Small intestine (tissue), 7 donors: Measurements from ENCODE around the gene CHAF1A. TPM values are rescaled to one million over a fixed set of nuclear protein-coding genes. Genes with fewer than 3 reads are reported as not detected.

Experiments used
- DNase-seq, 2 donors: peaks; one replicate each; pipeline versions ENCODE4 v3.0.0 to v3.0.0-alpha.2; 2013
- FAIRE-seq: peaks from 2 replicates; lab custom pipeline; 2012; peaks lifted over from hg19 to GRCh38; lab: Jason Lieb, UNC
- H3K27ac ChIP-seq, 3 donors: one replicate each; pipeline ENCODE4 v1.5.1; 2013; ENCODE audit warnings: low read length in 2 of 3, mild to moderate bottlenecking in 2 of 3, control low read depth in 1 of 3, inconsistent platforms in 1 of 3, low read depth in 1 of 3, moderate library complexity in 1 of 3
- H3K27me3 ChIP-seq, 3 donors: one replicate each; pipeline ENCODE4 v1.6.1; 2013; ENCODE audit warnings: low read length in 3 of 3, inconsistent platforms in 1 of 3; ENCODE audit not compliant: control insufficient read depth in 3 of 3, insufficient read depth in 3 of 3
- H3K36me3 ChIP-seq, 3 donors: one replicate each; pipeline ENCODE4 v1.6.1; 2013; ENCODE audit warnings: low read length in 3 of 3, inconsistent platforms in 1 of 3, low read depth in 1 of 3, mild to moderate bottlenecking in 1 of 3, moderate library complexity in 1 of 3; ENCODE audit not compliant: control insufficient read depth in 3 of 3, insufficient read depth in 2 of 3
- H3K4me1 ChIP-seq, 3 donors: one replicate each; pipeline ENCODE4 v1.6.1; 2013; ENCODE audit warnings: low read length in 2 of 3, inconsistent platforms in 1 of 3, low read depth in 1 of 3, mild to moderate bottlenecking in 1 of 3, moderate library complexity in 1 of 3; ENCODE audit not compliant: control insufficient read depth in 3 of 3, insufficient read depth in 2 of 3
- H3K4me3 ChIP-seq, 3 donors: one replicate each; pipeline ENCODE4 v1.5.1; 2013; ENCODE audit warnings: low read length in 3 of 3, control low read depth in 1 of 3, inconsistent platforms in 1 of 3, low read depth in 1 of 3, mild to moderate bottlenecking in 1 of 3, moderate library complexity in 1 of 3
- H3K9me3 ChIP-seq, 2 donors: one replicate each; pipeline ENCODE4 v1.6.1; 2013; ENCODE audit warnings: low read depth in 1 of 2, low read length in 1 of 2; ENCODE audit not compliant: control insufficient read depth in 2 of 2, insufficient read depth in 1 of 2
- WGBS, 3 donors: extraction: QIAGEN DNeasy Blood & Tissue Kit; methylation state at CpG; one replicate each; pipeline ENCODE4 v1.1.7; 2013; 5-methylcytosine and 5-hydroxymethylcytosine counted together
- polyA plus RNA-seq, 4 donors: library from polyadenylated mRNA; stranded (reverse) in 3 of 4; unstranded in 1 of 4; fragments of 200-250 nt in 3 of 4; fragments of 120-200 nt in 1 of 4; gene quantifications; one replicate each; pipeline versions ENCODE4 v1.2.1 to v1.2.3, GENCODE V29; 2013
- donor health status: healthy with polysubstance abuse.
- donor health status: control.
- donor health status: control.
- donor health status: Bipolar disorder and iron deficiency.
- donor health status: healthy.

CHAF1A gene
- polyA plus RNA-seq, 4 donors = 4.0 to 13.5 (median 9.4) TPM

DNA sequence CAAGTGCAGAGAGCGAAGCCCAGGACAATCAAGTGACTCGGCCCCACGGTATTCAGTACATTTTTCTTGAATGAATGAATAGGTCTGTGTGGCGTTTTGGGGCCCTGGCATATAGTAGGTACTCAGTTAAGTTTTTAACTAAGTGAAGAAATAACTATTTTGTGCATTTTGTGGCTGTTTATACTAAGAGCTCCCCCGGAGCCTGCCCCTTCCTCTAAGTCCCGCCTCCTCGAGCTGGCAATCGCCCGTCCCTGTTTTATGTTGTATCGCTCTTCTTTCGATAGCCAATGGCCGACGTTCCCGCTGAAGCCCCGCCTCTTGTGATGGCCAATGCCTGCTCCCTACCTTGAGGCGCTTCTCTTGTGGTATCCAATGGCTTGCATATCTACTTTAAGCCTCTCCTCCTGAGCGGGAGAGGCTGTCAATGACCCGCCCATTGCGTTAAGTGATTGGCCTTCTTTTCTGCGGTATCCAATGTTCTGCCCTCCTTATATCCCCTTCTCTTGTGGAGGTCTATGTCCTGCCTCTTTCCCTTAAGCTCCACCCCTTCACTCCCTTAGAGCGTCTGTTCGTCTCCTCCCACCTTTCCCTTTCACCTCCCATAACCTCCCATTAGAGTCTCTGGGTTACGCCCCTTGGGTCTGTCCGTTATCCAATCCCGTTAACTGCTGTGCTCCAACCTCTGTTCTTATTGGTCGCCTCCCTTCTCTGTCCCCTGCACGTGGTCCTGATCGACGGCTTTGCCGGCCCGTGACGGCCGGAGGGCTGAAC, 69.1 kb downstream of the CHAF1A start:
- WGBS, 3 donors = 0 to 1% (median 0%) methylated on average over 33 of the region's 33 CpGs
- Histone ChIP-seq H3K9me3 (no peaks in the 10 kb centered on the region), H3K4me3 (peak overlapping the region in 2 of 3 donors; percentile 55), H3K27me3 (no peaks in the 10 kb centered on the region), H3K27ac (peak overlapping the region; percentile 79 to 98 (median 79)), H3K4me1 (peaks cover 0 to 15% (median 6%) of the 10 kb centered on the region in 3 donors), H3K36me3 (peaks cover under 1 to 12% (median 4%) of the 10 kb centered on the region in 3 donors)
- FAIRE-seq (peak; percentile 99), DNase-seq (peak; percentile 100)

DNA sequence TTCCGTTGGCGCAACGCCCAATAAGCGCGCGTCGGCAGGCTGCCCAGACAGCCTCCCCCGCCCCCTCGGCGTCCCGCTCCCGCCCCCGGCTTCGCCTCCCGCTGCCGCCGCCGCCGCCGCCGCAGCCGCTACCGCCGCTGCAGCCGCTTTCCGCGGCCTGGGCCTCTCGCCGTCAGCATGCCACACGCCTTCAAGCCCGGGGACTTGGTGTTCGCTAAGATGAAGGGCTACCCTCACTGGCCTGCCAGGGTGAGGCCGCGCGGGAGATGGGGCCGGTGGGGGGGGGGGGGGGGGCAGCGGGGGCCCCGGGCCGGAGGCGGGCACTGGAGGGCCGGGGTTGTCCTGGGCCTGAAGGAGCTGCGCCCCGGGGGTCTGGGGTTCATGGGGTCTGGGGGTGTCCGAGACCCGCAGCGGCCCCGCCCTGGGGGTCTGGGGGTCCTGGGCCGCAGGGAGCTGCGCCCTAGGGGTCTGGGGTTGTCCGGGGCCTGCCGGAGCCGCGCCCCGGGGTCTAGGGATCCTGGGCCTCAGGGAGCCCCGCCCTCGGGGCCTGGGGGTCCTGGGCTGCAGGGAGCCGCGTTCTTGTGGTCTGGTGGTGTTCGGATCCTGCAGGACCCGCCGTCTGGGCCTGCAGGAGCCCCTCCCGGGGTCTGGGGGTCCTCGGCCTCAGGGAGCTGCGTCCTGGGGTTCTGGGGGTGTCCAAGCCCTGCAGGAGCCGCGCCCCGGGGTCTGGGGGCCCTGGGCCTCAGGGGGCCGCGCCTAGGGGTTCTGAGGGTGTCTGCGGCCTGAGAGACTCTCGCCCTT, 69.9 kb downstream of the CHAF1A start, which contains the start of gene HDGFL2:
TSS of gene HDGFL2 (plus strand) at position 124 of the 801 bp plus-strand sequence. CDS start at position 178, 54 bp downstream.
- DNase-seq = no peak

DNA sequence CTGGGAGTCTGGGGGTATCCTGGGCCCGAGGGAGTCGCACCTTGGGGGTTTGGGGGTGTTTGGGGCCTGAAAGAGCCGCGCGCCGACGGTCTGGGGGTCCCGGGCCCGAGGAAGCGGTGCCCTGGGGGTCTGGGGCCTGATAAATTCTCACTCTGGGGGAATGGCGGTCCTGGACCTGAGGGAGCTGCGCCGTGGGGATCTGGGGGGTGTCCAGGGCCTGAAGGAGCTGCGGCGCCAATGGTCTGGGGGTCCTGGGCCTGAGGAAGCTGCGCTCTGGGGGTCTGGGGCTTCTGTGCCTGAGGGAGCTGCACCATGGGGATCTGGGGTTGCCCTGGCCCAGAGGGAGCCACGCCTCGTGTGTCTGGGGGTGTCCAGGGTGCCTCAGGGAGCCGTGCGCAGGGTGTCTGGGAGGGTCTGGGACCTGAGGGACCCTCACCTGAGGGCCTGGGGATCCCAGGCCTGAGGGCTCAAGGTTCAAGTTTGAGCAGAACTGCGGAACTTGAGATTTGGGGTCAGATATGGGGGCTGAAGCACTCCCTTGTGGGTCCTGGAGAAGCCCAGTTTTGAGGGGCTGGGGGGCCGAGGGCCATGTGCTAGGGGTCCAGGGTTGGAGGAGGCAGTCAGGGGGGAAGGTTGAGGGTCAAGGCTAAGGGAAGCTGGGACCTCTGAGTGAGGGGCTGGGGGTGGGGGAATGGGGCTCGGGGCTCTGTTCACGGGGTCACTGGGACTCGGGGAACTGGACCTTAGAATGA, 70.7 kb downstream of the CHAF1A start:
- H3K27ac ChIP-seq = no peak overlapping the region
- no peaks in the 10 kb centered on the region for H3K9me3 ChIP-seq
- peaks cover 0 to 15% (median 6%) of the 10 kb centered on the region in 3 donors for H3K4me1 ChIP-seq
- no peaks in the 10 kb centered on the region for H3K27me3 ChIP-seq
- no peak for FAIRE-seq
- 21 to 36% (median 22%) methylated on average over 14 to 25 of the region's 25 CpGs for WGBS, 3 donors
- peaks cover 7 to 24% (median 8%) of the 10 kb centered on the region in 3 donors for H3K36me3 ChIP-seq
- no peak for DNase-seq
- peak overlapping the region; percentile 84 to 94 (median 85) for H3K4me3 ChIP-seq

More for the DNA sequence above, 69.9 kb downstream of the CHAF1A start, which contains the start of gene HDGFL2:
- Histone ChIP-seq H3K36me3 (peaks cover 4 to 19% (median 6%) of the 10 kb centered on the region in 3 donors), H3K4me1 (peaks cover 0 to 15% (median 6%) of the 10 kb centered on the region in 3 donors), H3K27ac (peak within 1 kb of the TSS; percentile 79 to 98 (median 79)), H3K27me3 (no peaks in the 10 kb centered on the region), H3K4me3 (peak within 1 kb of the TSS; percentile 84 to 94 (median 85)), H3K9me3 (no peaks in the 10 kb centered on the region)
- 0 to 1% (median 1%) methylated on average over 48 to 71 of the region's 71 CpGs for WGBS, 3 donors
- FAIRE-seq = no peak

- H3K4me3 ChIP-seq = peak overlapping the region in 1 of 3 donors; percentile 43
- no peak overlapping the region for H3K27ac ChIP-seq
- no peak for FAIRE-seq
- peaks cover 7 to 31% (median 8%) of the 10 kb centered on the region in 3 donors for H3K36me3 ChIP-seq
- H3K9me3 ChIP-seq = no peaks in the 10 kb centered on the region
- WGBS, 3 donors = 30 to 71% (median 67%) methylated on average over 23 of the region's 23 CpGs
- no peak for DNase-seq
- H3K4me1 ChIP-seq = peaks cover 0 to 15% (median 6%) of the 10 kb centered on the region in 3 donors
- no peaks in the 10 kb centered on the region for H3K27me3 ChIP-seq
Measured at GRCh38 chr19:4473763-4474513, 71.5 kb downstream of the CHAF1A start.

DNA sequence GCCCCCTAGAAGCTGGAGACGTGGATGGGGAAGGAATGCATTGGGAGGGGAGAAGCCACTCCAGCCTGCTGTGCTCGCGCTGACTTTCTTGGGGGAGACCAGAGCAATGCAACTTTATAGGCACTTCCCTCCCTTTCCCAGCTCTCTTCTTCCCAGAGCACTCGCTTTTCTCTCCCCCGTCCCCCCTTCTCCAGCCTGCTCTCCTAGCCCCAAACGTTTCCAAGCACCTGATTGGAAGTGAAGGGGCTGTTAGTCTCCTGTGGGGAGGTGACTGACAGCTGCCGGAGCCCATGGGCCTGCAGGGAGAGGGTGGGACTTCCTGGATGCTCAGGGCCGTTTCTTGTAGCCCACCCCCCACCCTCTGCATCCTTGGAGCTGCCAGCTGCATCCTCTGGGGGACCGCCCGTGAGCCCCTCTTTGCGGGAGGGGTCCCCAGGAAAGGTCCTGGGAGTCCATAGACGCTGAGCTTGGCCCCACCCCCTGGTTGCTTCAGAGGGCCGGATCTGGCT, 72.1 kb downstream of the CHAF1A start:
- no peak for FAIRE-seq
- peaks cover 7 to 37% (median 8%) of the 10 kb centered on the region in 3 donors for H3K36me3 ChIP-seq
- no peaks in the 10 kb centered on the region for H3K27me3 ChIP-seq
- peak overlapping the region in 1 of 3 donors; percentile 43 for H3K4me3 ChIP-seq
- DNase-seq = peak in 1 of 2 donors; percentile 53
- H3K27ac ChIP-seq = no peak overlapping the region
- H3K9me3 ChIP-seq = no peaks in the 10 kb centered on the region
- 23 to 69% (median 68%) methylated on average over 13 of the region's 13 CpGs for WGBS, 3 donors
- H3K4me1 ChIP-seq = peaks cover 0 to 15% (median 6%) of the 10 kb centered on the region in 3 donors

GRCh38 chr19:4477034-4477801, 74.8 kb downstream of the CHAF1A start:
- no peak for FAIRE-seq
- WGBS, 3 donors = 86 to 87% (median 86%) methylated on average over 16 of the region's 16 CpGs
- peaks cover 7 to 56% (median 8%) of the 10 kb centered on the region in 3 donors for H3K36me3 ChIP-seq
- no peaks in the 10 kb centered on the region for H3K9me3 ChIP-seq
- no peaks in the 10 kb centered on the region for H3K27me3 ChIP-seq
- no peak overlapping the region for H3K4me3 ChIP-seq
- DNase-seq = no peak
- peaks cover 0 to 15% (median 6%) of the 10 kb centered on the region in 3 donors for H3K4me1 ChIP-seq
- H3K27ac ChIP-seq = no peak overlapping the region
